Activated CD4-positive, CD25-positive, alpha-beta regulatory T cell treated with anti-CD3 and anti-CD28 coated beads, Interleukin-2, amount 50 U/mL, for 72 hours (primary cell): ENCODE measurements around the gene PCSK5.

Source experiments
- DNase-seq: peaks from one replicate; pipeline ENCODE4 v3.0.0; 2021

Gene PCSK5

GRCh38 chr9:76373173-76373783 lies 482.8 kb downstream of the PCSK5 start:
- DNase-seq = no peak

DNA sequence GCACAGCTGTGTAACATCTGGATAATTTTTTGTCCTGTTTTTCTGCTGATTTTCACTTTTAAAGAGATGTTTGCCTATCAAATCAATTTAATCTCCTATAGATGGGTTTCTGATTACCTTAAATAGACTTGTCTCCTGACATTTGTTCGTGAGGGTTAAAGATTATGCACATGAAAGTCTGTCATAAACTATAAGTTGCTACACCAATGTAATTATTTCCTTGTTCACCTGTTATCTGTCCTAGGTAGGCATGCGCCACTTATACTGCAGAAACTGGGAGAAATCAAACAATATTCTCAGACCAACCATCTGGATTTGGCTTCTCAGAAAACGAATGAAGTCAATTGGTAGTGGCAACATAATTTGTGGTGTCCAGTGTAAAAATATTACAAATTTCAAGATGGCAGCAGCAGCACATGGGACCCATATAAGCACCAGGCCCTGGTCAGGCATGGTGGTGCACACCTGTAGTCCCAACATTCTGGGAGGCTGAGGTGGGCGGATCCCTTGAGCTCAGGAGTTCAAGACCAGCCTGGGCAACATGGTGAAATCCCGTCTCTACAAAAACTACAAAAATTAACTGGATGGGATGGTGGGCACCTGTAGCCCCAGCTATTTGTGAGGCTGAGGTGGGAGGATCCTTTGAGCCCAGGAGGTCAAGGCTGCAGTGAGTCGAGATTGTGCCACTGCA lies 483.5 kb downstream of the PCSK5 start:
- no peak for DNase-seq

GRCh38 chr9:76374783-76375559 lies 484.5 kb downstream of the PCSK5 start:
- DNase-seq = no peak

GRCh38 chr9:76377791-76378190 lies 487.3 kb downstream of the PCSK5 start:
- DNase-seq = no peak

- DNase-seq = no peak
Observed at GRCh38 chr9:76378367-76379073, 488.0 kb downstream of the PCSK5 start.

GRCh38 chr9:76379494-76379893 lies 489.0 kb downstream of the PCSK5 start:
- no peak for DNase-seq

GRCh38 chr9:76390656-76391055 lies 500.2 kb downstream of the PCSK5 start:
- no peak for DNase-seq

- DNase-seq = peak; percentile 92
Observed at GRCh38 chr9:76394195-76394959, 503.9 kb downstream of the PCSK5 start, which contains the start of gene RFK. RFK (minus strand) TSS chr9:76394426; CDS start chr9:76394171, 255 bp downstream.

- DNase-seq = no peak
Observed at GRCh38 chr9:76394960-76395252, 504.4 kb downstream of the PCSK5 start.

DNA sequence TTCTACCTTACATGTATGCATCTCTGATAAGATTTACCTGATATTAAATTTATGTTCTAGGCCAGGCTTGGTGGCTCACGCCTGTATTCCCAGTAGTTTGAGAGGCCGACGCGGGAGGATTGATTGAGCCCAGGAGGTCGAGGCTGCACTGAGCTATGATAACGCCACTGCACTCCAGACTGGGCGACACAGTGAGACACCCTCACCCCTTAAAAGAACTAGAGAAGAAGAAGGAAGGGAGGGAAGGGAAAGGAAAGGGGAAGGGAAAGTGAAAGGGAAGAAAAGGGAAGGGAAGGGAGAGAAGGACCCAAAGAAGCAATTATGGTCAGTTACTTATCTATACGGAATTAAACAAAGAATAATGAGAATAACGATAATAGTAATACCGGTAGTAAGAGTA lies 504.9 kb downstream of the PCSK5 start:
- DNase-seq = no peak

GRCh38 chr9:76396144-76396543 lies 505.7 kb downstream of the PCSK5 start:
- no peak for DNase-seq

GRCh38 chr9:76396597-76396996 lies 506.1 kb downstream of the PCSK5 start:
- no peak for DNase-seq

- no peak for DNase-seq
Observed at GRCh38 chr9:76399856-76400255, 509.4 kb downstream of the PCSK5 start.

DNA sequence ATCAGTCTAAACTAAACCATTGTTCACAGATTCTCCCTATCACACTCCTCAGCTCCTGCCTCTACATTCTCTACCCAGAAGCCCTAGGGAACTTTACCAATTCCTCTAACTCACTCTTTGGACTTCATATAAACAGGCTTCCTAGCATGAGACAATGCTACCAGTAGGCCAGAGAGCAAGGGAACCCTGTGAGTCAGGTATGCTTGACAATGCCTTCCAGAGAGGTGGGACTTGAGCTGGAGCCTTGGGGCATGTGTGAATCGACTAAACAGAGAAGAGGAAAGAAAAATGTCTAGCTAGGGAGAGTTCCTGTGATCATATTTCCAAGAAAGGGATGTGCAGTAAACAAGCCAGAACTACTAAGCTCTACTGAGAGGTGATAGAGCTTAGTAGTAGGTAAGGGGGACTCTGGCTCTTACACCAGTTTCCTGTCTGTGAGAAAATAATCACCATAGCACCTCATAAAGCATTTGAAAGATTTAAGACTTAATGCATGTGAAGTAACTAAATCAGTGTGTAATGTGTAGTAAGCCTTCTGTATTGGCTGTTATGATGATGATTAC lies 510.1 kb downstream of the PCSK5 start:
- no peak for DNase-seq

DNA sequence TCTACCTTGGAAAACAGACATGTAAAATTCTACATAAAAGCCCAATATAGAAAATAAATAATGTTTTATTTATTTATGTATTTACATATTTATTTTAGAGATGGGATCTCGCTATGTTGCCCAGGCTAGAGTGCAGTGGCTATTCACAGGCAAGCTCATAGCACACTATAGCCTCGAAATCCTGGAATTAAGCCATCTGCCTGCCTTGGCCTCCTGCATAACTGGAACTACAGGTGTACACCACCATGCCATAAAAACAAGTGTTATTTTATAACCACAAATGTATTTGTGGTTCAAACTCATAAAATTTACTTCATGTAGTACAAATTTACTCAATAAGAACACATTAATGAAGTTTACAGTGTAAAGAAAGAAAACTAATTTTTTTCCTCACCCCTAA lies 510.7 kb downstream of the PCSK5 start:
- DNase-seq = no peak

- DNase-seq = no peak
Observed at GRCh38 chr9:76401580-76402354, 511.3 kb downstream of the PCSK5 start.

DNA sequence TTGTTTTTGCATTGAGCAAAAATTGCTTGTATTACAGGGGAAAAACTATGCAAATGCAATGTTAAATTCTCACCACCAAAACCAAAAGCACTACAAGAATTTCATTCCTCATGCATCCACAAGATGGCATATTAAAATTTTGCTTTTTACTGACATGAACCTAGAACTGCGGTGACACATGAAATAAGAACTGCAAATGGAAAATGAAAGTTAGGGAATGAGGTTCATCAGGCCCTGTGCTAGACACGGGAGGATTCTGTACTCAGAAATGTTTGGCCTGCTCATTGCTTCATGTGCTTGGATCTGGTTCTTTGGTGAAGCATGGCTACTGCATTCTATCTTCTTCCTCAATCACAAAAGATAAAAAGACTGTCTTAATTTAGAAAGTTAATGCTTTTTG lies 512.9 kb downstream of the PCSK5 start:
- no peak for DNase-seq

- DNase-seq = no peak
Observed at GRCh38 chr9:76404401-76404800, 513.9 kb downstream of the PCSK5 start.

DNA sequence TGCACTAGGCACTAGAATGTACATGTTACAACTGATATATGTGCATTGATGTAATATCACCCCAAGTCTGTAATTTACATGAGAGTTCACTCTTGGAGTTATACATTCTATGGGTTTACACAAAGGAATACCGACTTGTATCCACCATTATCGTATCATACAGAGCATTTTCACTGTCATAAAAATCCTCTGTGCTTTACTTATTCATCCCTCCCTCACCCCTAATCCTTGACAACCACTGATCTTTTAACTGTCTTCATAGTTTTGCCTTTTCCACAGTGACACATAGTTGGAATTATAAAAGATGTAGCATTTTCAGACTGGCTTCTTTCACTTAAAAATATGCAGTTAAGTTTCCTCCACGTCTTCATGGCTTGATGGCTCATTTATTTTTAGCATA lies 514.9 kb downstream of the PCSK5 start:
- DNase-seq = no peak

- DNase-seq = no peak
Observed at GRCh38 chr9:76405868-76406267, 515.4 kb downstream of the PCSK5 start.
